HepG2 (cell line): Measurements from ENCODE around the gene MPC1. TPM values are rescaled to one million over a fixed set of nuclear protein-coding genes. Genes with fewer than 3 reads are reported as not detected.

Experiments used
- ATAC-seq: fragments of 200-7000 bp; cut with Tn5 transposase; 3 replicates; pipeline ENCODE4 v1.9.1; 2020; ENCODE audit warnings: mild to moderate bottlenecking, moderate library complexity
- BruUV-seq: library from RNA; stranded (reverse); fragments of 400-500 nt; replicated peaks from 2 replicates; lab custom pipeline; 2021; lab: Mats Ljungman, UMichigan
- CTCF ChIA-PET: fragments of 300-600 bp; formaldehyde crosslinking; extraction: SDS; loops from one replicate; lab custom pipeline; 2021; ENCODE audit warnings: low total read pairs, inconsistent platforms, low intra/inter-chr PET ratio; lab: Yijun Ruan, JAX
- POLR2A ChIA-PET: fragments of 350-600 bp; sonication (Branson Sonifier 250); formaldehyde crosslinking; loops from one replicate; lab custom pipeline; 2020; ENCODE audit warnings: antibody characterized with exemption, inconsistent platforms; lab: Yijun Ruan, JAX
- DNase-seq: peaks from one replicate; pipeline ENCODE4 v3.0.0-alpha.2; 2015; ENCODE audit warnings: low spot score
- FAIRE-seq: peaks from 3 replicates; lab custom pipeline; 2011; peaks lifted over from hg19 to GRCh38; lab: Jason Lieb, UNC
- H2AFZ ChIP-seq: one replicate; pipeline ENCODE4 v1.6.1; 2011; ENCODE audit warnings: low read length, inconsistent platforms
- H3K27ac ChIP-seq: fragments of 300-600 bp; 3 replicates; pipeline ENCODE4 v1.8.0; 2011; ENCODE audit warnings: mixed run types, mild to moderate bottlenecking, mixed read lengths, low read length, inconsistent platforms; ENCODE audit not compliant: insufficient read depth; ENCODE audit errors: extremely low read length
- H3K27me3 ChIP-seq, 2 experiments: fragments of 200-600 bp in 1 of 2; 2 replicates in 1 of 2; 3 replicates in 1 of 2; pipeline versions ENCODE4 v1.6.0 to v1.8.0; 2011; ENCODE audit warnings: low read length in 2 of 2, mild to moderate bottlenecking in 2 of 2, moderate library complexity in 2 of 2, inconsistent platforms in 1 of 2; ENCODE audit not compliant: insufficient read depth in 2 of 2, control insufficient read depth in 1 of 2
- H3K36me3 ChIP-seq, 2 experiments: fragments of 200-600 bp in 1 of 2; replicated peaks in 1 of 2; 2 replicates in 1 of 2; 3 replicates in 1 of 2; pipeline versions ENCODE4 v1.5.1 to v1.8.0; 2011; ENCODE audit warnings: low read length in 2 of 2, inconsistent platforms in 1 of 2; ENCODE audit not compliant: insufficient read depth in 2 of 2, control insufficient read depth in 1 of 2
- H3K4me1 ChIP-seq: 2 replicates; pipeline ENCODE4 v1.5.1; 2012; ENCODE audit warnings: low read length, inconsistent platforms; ENCODE audit not compliant: insufficient read depth
- H3K4me2 ChIP-seq: 2 replicates; pipeline ENCODE4 v1.6.0; 2011; ENCODE audit warnings: low read depth, low read length, inconsistent platforms
- H3K4me3 ChIP-seq, 3 experiments: fragments of 200-600 bp in 1 of 3; sonication (generic), shearing (Covaris generic) in 1 of 3; replicated peaks in 1 of 3; 2 replicates each; pipeline ENCODE4 v1.5.1; 2011 to 2016; ENCODE audit warnings: low read length in 3 of 3, inconsistent platforms in 2 of 3, low read depth in 2 of 3, mild to moderate bottlenecking in 2 of 3, control low read depth in 1 of 3, mixed read lengths in 1 of 3; ENCODE audit not compliant: insufficient read depth in 1 of 3
- H3K79me2 ChIP-seq: one replicate; pipeline ENCODE4 v1.6.1; 2011; ENCODE audit warnings: low read length, inconsistent platforms; ENCODE audit not compliant: insufficient read depth
- H3K9ac ChIP-seq: 2 replicates; pipeline ENCODE4 v1.6.0; 2011; ENCODE audit warnings: mild to moderate bottlenecking, low read depth, low read length, inconsistent platforms; ENCODE audit not compliant: insufficient read depth
- H3K9me3 ChIP-seq: 2 replicates; pipeline ENCODE4 v1.5.1; 2012; ENCODE audit warnings: mild to moderate bottlenecking, low read length
- H4K20me1 ChIP-seq: 2 replicates; pipeline ENCODE4 v1.6.0; 2011; ENCODE audit warnings: inconsistent platforms, mild to moderate bottlenecking, low read length, moderate library complexity; ENCODE audit not compliant: insufficient read depth
- BRCA1 ChIP-seq: sonication (generic); formaldehyde crosslinking; IDR thresholded peaks from 2 replicates; pipeline ENCODE4 v1.4.0; 2020; ENCODE audit warnings: missing genetic modification reagents
- HOXD1 ChIP-seq: sonication (generic); formaldehyde crosslinking; IDR thresholded peaks from 2 replicates; pipeline ENCODE4 v1.5.0; 2020; ENCODE audit warnings: missing genetic modification reagents
- LCORL ChIP-seq, 2 experiments: fragments of 450-650 bp in 1 of 2; sonication (generic) in 1 of 2; formaldehyde crosslinking in 1 of 2; IDR thresholded peaks; 2 replicates each; pipeline versions ENCODE4 v1.5.0 to v1.6.1; 2017 to 2020; ENCODE audit warnings: antibody characterized with exemption in 1 of 2, missing genetic modification reagents in 1 of 2
- MEF2D ChIP-seq: sonication (generic); formaldehyde crosslinking; IDR thresholded peaks from 2 replicates; pipeline ENCODE4 v1.5.1; 2020; ENCODE audit warnings: mild to moderate bottlenecking, missing genetic modification reagents
- NFYB ChIP-seq: sonication (generic); formaldehyde crosslinking; IDR thresholded peaks from 2 replicates; pipeline ENCODE4 v1.4.0; 2020; ENCODE audit warnings: missing genetic modification reagents
- PAF1 ChIP-seq: IDR thresholded peaks from 2 replicates; pipeline ENCODE4 v1.6.1; 2016; ENCODE audit warnings: missing genetic modification reagents, missing compliant biosample characterization
- RBAK ChIP-seq: sonication (generic); formaldehyde crosslinking; IDR thresholded peaks from 2 replicates; pipeline ENCODE4 v1.5.1; 2020; ENCODE audit warnings: mild to moderate bottlenecking, missing genetic modification reagents
- ZFAT ChIP-seq: sonication (generic); formaldehyde crosslinking; conservative IDR thresholded peaks from 2 replicates; pipeline ENCODE4 v1.8.1; 2023; ENCODE audit warnings: missing genetic modification reagents, inconsistent platforms
- ZNF251 ChIP-seq: sonication (generic); formaldehyde crosslinking; IDR thresholded peaks from 2 replicates; pipeline ENCODE4 v1.9.0; 2021; ENCODE audit warnings: mild to moderate bottlenecking, missing genetic modification reagents
- ZNF652 ChIP-seq: IDR thresholded peaks from 2 replicates; pipeline ENCODE4 v1.6.1; 2016; ENCODE audit warnings: low read depth, borderline replicate concordance
- ZSCAN20 ChIP-seq: sonication (generic); formaldehyde crosslinking; IDR thresholded peaks from 2 replicates; pipeline ENCODE4 v1.4.0; 2020; ENCODE audit warnings: missing genetic modification reagents, mild to moderate bottlenecking, borderline replicate concordance
- WGBS: methylation state at CpG from one replicate; pipeline ENCODE4 v1.1.6; 2017; ENCODE audit warnings: low lambda C conversion rate; 5-methylcytosine and 5-hydroxymethylcytosine counted together
- in situ Hi-C: cut with HindIII; loops from 2 replicates; pipeline ENCODE4 v1.10.0; 2017; ENCODE audit warnings: low pct_unique_long_range_greater_than_20kb; ENCODE audit not compliant: extremely low pct_ligation_motif_present
- intact Hi-C: fragments of 100-400 bp; cut with micrococcal nuclease; formaldehyde crosslinking; loops from one replicate; pipeline ENCODE4 v1.10.0; 2022; ENCODE audit not compliant: unreplicated experiment
- polyA plus RNA-seq, 8 experiments: library from polyadenylated mRNA; depleted of rRNA in 3 of 8; stranded (reverse) in 7 of 8; unstranded in 1 of 8; fragments of >200 nt; fragmentation: Illumina TruSeq in 4 of 8; extraction: Trizol in 4 of 8; gene quantifications; 2 replicates each; pipeline versions ENCODE4 v1.2.1 to v1.2.3, GENCODE V29; 2011 to 2016; ENCODE audit warnings: low read depth in 4 of 8, missing spikeins in 1 of 8, mixed read lengths in 1 of 8; ENCODE audit not compliant: insufficient read depth in 1 of 8
- total RNA-seq, 5 experiments: library from RNA; depleted of rRNA; stranded (reverse); fragments of >200 nt; fragmentation: Illumina TruSeq; extraction: Trizol; gene quantifications; 2 replicates each; pipeline ENCODE4 v1.2.3, GENCODE V29; 2016; ENCODE audit warnings: low read depth in 1 of 5
- TF ChIP-seq, protein P1 (sequence below): sonication (generic); formaldehyde crosslinking; IDR thresholded peaks from 2 replicates; pipeline ENCODE4 v1.4.0; 2020; ENCODE audit warnings: missing genetic modification reagents, borderline replicate concordance
- TF ChIP-seq, protein P2 (sequence below): sonication (generic); formaldehyde crosslinking; IDR thresholded peaks from 2 replicates; pipeline ENCODE4 v1.4.0; 2020; ENCODE audit warnings: missing genetic modification reagents, borderline replicate concordance
- TF ChIP-seq, protein P3 (sequence below): sonication (generic); formaldehyde crosslinking; IDR thresholded peaks from 2 replicates; pipeline ENCODE4 v1.5.0; 2020; ENCODE audit warnings: missing genetic modification reagents

The MPC1 gene
- total and polyA plus RNA-seq, 2 of the 13 experiments (the other 11 are each of a cell fraction or from before 2014, with no cell fraction given) = 189 to 214 TPM

DNA sequence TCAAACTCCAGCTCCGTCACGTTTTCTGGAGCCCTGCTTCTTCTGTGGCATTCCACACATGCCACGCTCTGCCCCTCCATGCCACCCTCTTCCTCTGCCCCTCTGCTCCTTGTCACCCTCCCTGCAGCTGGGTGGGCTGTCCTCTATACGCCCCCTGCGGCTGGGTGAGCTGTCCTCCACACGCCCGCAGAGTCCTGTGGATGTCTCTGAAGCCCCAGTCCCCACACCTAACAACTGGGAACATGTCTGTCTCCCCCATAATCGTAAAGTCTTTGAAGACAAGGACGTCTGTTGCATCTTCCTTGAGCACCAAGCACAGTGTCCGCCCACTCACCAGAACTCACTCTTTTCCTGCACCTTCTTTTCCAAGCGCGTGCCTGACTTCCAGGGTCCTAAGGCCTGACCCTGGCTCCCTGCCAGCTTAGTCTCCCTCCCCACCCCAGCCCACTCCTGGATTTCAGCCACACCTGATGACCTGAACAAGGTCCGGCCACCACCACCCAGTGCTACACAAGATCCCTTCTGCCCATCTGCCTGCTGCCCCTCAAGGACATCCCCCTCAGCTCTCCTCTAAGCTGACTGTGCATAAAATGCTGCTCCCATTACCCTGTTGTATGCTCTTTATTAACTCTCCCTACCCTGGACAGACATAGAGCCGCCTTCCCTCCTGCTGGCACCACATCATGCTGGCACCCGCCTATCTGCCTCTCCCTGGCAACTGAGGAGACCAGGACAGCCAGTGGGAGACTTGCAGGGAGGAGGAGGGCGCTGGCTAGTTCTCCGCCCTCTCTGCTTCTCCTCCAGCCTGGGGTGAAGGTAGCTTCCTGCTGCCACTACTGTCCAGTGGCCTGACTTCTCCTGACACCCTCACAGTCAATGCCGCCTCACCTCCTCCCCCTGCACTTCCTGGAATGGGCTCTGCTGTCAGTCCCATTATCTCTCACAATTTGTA is 63.8 kb downstream of the MPC1 start:
- 88% methylated on average over 18 of the region's 18 CpGs for WGBS
- DNase-seq (peak; percentile 12), ATAC-seq (peak; percentile 68), FAIRE-seq (no peak)
- peaks cover 5 to 34% of the 10 kb centered on the region in 2 experiments; a peak in 4 of 5 replicates for H3K36me3 ChIP-seq
- H3K4me2 ChIP-seq = no peak overlapping the region
- no peaks in the 10 kb centered on the region for H4K20me1 ChIP-seq
- intact Hi-C loops (no loop called here), in situ Hi-C loops (no loop called here)
- no peaks in the 10 kb centered on the region for H3K27me3 ChIP-seq
- no peak overlapping the region for H3K4me3 ChIP-seq
- ChIA-PET POLR2A (interaction anchor here (1.2 to 2.1 kb wide), 2 partner anchors 39 to 63 kb away, joined by 3 to 4 read pairs; no protein-coding TSS in a partner anchor), CTCF (no interaction called here)
- 0 out of 2 replicates have a peak, but pooled peaks cover 9% of the 10 kb centered on the region for H3K4me1 ChIP-seq
- peak overlapping the region; percentile 7 for H3K27ac ChIP-seq
- H2AFZ ChIP-seq = no peak overlapping the region
- no peaks in the 10 kb centered on the region for H3K79me2 ChIP-seq
- BruUV-seq = no TSS peak
- H3K9ac ChIP-seq = no peak overlapping the region
- H3K9me3 ChIP-seq = no peaks in the 10 kb centered on the region
- TF ChIP-seq HOXD1 (CRISPR knock-in tag) = no peak
- TF ChIP-seq LCORL (IDR thresholded peaks at IDR 0.05) = 0 out of 2 replicates have a peak, but pooled peaks have one; percentile 42
- no peak for TF ChIP-seq LCORL (CRISPR knock-in tag; IDR thresholded peaks at IDR 0.05)
- TF ChIP-seq ZFAT (CRISPR knock-in tag) = no peak
- TF ChIP-seq, protein P1, sequence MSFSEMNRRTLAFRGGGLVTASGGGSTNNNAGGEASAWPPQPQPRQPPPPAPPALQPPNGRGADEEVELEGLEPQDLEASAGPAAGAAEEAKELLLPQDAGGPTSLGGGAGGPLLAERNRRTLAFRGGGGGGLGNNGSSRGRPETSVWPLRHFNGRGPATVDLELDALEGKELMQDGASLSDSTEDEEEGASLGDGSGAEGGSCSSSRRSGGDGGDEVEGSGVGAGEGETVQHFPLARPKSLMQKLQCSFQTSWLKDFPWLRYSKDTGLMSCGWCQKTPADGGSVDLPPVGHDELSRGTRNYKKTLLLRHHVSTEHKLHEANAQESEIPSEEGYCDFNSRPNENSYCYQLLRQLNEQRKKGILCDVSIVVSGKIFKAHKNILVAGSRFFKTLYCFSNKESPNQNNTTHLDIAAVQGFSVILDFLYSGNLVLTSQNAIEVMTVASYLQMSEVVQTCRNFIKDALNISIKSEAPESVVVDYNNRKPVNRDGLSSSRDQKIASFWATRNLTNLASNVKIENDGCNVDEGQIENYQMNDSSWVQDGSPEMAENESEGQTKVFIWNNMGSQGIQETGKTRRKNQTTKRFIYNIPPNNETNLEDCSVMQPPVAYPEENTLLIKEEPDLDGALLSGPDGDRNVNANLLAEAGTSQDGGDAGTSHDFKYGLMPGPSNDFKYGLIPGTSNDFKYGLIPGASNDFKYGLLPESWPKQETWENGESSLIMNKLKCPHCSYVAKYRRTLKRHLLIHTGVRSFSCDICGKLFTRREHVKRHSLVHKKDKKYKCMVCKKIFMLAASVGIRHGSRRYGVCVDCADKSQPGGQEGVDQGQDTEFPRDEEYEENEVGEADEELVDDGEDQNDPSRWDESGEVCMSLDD (CRISPR knock-in tag) = no peak
- 0 out of 2 replicates have a peak, but pooled peaks have one; percentile 36 for TF ChIP-seq PAF1 (CRISPR knock-in tag)
- no peak for TF ChIP-seq MEF2D
- TF ChIP-seq RBAK (CRISPR knock-in tag) = no peak
- TF ChIP-seq ZSCAN20 (CRISPR knock-in tag) = no peak
- TF ChIP-seq, protein P2, sequence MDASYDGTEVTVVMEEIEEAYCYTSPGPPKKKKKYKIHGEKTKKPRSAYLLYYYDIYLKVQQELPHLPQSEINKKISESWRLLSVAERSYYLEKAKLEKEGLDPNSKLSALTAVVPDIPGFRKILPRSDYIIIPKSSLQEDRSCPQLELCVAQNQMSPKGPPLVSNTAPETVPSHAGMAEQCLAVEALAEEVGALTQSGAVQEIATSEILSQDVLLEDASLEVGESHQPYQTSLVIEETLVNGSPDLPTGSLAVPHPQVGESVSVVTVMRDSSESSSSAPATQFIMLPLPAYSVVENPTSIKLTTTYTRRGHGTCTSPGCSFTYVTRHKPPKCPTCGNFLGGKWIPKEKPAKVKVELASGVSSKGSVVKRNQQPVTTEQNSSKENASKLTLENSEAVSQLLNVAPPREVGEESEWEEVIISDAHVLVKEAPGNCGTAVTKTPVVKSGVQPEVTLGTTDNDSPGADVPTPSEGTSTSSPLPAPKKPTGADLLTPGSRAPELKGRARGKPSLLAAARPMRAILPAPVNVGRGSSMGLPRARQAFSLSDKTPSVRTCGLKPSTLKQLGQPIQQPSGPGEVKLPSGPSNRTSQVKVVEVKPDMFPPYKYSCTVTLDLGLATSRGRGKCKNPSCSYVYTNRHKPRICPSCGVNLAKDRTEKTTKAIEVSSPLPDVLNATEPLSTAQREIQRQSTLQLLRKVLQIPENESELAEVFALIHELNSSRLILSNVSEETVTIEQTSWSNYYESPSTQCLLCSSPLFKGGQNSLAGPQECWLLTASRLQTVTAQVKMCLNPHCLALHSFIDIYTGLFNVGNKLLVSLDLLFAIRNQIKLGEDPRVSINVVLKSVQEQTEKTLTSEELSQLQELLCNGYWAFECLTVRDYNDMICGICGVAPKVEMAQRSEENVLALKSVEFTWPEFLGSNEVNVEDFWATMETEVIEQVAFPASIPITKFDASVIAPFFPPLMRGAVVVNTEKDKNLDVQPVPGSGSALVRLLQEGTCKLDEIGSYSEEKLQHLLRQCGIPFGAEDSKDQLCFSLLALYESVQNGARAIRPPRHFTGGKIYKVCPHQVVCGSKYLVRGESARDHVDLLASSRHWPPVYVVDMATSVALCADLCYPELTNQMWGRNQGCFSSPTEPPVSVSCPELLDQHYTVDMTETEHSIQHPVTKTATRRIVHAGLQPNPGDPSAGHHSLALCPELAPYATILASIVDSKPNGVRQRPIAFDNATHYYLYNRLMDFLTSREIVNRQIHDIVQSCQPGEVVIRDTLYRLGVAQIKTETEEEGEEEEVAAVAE (CRISPR knock-in tag) = no peak
- TF ChIP-seq NFYB = no peak
- TF ChIP-seq ZNF652 (CRISPR knock-in tag) = no peak
- TF ChIP-seq BRCA1 (CRISPR knock-in tag) = no peak
- TF ChIP-seq ZNF251 = no peak
- TF ChIP-seq, protein P3, sequence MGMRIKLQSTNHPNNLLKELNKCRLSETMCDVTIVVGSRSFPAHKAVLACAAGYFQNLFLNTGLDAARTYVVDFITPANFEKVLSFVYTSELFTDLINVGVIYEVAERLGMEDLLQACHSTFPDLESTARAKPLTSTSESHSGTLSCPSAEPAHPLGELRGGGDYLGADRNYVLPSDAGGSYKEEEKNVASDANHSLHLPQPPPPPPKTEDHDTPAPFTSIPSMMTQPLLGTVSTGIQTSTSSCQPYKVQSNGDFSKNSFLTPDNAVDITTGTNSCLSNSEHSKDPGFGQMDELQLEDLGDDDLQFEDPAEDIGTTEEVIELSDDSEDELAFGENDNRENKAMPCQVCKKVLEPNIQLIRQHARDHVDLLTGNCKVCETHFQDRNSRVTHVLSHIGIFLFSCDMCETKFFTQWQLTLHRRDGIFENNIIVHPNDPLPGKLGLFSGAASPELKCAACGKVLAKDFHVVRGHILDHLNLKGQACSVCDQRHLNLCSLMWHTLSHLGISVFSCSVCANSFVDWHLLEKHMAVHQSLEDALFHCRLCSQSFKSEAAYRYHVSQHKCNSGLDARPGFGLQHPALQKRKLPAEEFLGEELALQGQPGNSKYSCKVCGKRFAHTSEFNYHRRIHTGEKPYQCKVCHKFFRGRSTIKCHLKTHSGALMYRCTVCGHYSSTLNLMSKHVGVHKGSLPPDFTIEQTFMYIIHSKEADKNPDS = no peak
